T-helper 2 cell treated with Interferon-gamma antibody and Interleukin-4, amounts not matched to agents 100 ng/mL and 5 ng/mL, for 36 hours (primary cell): ENCODE measurements around the gene PCBP3. TPM values are rescaled to one million over a fixed set of nuclear protein-coding genes. Genes with fewer than 3 reads are reported as not detected.
"Not testable (repeated sequence)": the region's sequence is repeated elsewhere in the genome, so short reads cannot be mapped to it uniquely, and the experiment has no call there.

Experiments
- intact Hi-C: fragments of 100-400 bp; cut with micrococcal nuclease; formaldehyde crosslinking; loops from one replicate; pipeline ENCODE4 v1.15.1; 2023
- total RNA-seq: library from RNA; stranded (reverse); gene quantifications from 2 replicates; pipeline ENCODE4 v1.2.3, GENCODE V29; 2022

PCBP3 gene
- total RNA-seq, 1 donor from 2014 or later: 5.1 TPM

DNA sequence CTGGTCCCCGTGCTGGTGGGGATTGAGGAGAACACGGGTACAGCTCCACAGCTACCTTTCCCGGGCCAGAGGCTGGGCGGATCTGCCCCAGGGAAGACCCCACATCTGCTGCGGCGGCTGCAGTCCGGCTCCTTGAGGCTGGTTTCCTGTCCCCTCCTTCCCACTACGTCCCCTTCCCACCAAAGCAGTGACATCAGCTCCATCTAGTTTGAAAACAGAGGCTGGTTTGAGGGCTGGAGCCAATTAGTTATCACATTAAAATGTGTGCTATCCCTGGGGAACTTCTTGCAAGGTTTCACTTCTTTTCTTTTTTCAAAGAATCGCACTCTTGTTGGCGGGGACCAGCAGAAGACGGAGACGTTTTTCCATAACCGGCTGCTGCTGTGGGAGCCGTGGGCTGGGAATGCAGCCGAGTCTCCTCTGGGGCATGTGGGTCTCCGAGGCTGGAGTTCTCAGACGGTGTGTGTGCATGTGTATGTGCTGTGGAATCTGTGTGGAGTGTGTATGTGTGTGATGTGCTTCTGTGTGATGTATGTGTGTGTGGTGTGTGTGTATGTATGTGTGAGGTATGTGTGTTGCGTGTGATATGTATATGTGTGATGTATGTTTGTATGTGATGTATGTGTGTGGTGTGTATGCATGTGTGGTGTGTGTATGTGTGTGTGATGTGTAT is 8.9 kb upstream of the PCBP3 start:
- intact Hi-C loops: no loop called here

DNA sequence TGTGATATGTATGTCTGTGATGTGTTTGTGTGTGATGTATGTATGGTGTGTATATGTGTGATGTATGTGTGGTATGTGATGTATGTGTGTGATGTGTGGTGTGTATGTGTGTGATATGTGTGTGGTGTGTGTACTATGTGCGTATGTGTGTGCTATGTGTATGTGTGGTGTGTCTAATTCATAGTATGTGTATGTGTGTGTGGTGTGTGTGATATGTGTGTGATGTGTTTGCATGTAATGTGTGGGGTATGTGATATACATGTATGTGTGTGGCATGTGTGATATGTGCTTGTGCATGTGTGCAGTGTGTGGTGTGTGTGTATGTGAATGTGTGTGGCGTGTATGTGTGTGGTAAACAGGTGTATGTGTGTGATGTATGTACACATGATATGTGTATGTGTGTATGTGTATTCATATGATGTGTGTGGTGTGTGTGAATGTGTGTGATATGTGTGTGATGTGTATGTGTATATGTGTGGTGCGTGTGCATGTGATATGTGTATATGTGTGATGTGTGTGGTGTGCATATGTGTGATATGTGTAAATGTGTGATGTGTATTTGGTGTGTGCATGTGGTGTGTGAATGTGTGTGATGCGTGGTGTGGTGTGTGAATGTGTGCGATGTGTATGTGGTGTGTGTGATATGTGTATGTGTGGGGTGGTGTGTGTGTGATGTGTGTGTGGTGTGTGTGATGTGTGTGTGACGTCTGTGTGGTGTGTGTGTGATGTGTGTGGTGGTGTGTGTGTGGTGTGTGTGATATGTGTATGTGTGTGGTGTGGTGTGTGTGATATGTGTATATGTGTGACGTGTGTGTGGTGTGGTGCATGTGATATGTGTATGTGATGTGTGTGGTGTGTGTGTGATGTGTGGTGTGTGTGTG is 8.0 kb upstream of the PCBP3 start:
- intact Hi-C loops: no loop called here

DNA sequence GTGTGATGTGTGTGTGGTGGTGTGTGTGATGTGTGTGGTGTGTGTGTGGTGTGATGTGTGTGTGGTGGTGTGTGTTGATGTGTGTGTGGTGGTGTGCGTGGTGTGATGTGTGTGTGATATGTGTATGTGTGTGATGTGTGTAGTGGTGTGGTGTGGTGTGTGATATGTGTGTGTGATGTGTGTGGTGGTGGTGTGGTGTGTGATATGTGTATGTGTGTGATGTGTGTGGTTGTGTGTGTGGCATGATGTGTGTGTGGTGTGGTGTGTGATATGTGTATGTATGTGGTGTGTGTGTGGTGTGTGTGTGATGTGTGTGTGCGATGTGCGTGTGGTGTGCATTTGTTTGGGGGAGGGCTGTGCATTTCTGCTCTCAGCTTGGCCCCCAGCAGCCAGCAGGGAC is 7.1 kb upstream of the PCBP3 start:
- intact Hi-C loops: no loop called here

DNA sequence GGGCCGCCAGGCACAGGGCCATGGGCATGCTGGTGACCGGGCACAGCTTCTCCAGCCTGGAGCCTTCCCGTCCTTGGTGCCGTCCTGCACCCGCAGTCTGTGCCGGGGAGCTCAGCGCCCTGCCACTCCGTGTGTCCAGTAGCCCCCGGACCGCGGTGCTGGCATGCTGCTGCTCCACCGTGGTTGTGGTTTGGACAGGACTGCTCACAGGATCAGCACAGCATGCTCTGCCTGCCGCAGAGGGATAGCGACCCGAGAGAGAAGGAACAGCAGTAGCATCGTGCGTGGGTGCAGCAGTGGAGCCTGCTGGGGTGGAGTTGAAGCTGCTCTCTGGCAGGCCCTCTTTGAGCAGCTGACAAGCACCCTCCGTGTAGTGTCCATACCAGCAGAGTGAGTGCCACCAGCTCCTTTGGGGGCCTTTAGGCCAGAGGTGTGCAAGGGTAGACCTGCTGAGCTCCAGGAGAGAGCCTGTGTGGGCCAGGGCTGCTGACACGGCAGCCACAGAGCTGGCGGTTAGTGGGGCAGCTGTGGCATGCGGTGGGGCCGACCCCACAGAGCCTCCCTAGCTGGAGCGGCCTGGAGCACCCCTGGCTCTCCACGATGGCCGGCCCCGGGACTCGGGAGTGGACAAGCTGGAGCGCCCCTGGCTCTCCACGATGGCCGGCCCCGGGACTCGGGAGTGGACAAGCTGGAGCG is 6.4 kb upstream of the PCBP3 start:
- intact Hi-C loops: no loop called here

DNA sequence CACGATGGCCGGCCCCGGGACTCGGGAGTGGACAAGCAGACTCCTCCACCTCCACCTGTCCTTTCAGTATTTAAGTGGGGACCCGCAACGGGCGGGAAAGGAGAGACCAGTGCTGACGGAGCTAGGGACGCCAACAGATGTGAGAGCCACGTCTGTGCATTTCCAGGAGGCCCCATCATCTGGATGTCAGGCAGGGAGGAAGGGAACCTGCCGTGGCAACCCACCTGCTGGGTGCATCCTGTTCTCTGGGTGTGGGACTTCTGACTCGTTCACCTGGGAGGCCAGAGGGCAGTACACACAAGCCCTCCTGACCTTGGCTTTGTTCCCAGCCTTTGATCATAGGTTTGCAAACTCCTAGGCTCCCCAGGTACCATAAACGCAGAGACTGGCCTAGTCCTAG is 5.6 kb upstream of the PCBP3 start:
- intact Hi-C loops: no loop called here

DNA sequence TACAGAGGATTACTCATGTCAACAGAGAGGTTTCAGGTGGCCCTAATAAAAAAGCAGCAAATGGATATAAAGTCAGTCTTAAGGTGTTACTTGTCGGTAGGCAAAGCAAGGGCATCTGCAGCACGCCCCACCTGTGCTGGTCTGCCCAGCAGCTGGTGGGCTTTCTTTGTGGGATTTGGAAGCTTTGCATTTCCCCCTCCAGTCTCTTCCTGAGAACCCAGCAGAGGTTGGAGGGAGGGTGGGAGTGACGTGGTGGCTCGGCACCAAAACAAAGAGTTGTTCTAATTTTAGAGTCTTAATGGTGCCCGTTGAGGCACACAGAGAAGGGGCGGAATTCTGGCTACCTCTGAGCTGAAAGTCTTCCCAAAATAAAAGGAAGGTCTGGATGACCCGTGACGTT is 4.8 kb upstream of the PCBP3 start:
- intact Hi-C loops: no loop called here

DNA sequence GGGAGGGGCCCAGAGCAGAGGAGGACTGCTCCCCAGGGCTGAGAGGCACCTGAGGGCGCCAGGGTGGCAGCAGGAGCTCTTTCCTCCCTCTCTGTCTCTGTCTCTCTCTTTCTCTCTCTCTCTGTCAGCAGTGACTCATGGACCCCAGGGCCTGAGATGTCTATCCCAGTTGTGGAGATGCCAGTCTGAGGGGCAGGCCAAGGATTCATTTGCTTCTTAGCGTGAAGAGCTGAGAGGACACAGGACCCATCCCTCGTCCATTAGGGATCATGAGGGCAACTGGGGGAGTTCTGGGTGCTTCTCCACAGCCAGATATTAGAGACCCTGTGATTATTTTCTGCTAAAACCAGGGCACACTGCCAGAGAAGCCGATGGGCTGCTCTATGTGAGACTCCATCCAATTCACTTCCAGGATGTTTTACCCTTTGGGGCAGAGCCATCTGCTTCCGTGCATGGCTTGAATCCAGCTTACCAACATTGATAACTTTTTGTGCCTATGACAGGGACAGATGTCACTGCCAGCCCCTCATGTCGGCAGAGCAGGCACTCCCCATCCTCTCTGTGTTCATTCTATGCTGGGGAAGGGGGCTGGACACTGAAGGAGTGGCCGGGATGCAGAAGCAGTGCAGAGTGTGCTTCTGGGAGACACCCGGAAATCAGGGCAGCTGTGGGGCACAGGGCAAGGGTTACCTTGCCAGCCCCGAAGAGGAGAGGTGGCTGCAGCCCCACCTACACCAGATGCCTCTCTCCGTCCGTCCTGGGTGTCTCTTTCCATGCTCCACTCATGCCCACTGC is 4.1 kb upstream of the PCBP3 start:
- intact Hi-C loops: no loop called here

DNA sequence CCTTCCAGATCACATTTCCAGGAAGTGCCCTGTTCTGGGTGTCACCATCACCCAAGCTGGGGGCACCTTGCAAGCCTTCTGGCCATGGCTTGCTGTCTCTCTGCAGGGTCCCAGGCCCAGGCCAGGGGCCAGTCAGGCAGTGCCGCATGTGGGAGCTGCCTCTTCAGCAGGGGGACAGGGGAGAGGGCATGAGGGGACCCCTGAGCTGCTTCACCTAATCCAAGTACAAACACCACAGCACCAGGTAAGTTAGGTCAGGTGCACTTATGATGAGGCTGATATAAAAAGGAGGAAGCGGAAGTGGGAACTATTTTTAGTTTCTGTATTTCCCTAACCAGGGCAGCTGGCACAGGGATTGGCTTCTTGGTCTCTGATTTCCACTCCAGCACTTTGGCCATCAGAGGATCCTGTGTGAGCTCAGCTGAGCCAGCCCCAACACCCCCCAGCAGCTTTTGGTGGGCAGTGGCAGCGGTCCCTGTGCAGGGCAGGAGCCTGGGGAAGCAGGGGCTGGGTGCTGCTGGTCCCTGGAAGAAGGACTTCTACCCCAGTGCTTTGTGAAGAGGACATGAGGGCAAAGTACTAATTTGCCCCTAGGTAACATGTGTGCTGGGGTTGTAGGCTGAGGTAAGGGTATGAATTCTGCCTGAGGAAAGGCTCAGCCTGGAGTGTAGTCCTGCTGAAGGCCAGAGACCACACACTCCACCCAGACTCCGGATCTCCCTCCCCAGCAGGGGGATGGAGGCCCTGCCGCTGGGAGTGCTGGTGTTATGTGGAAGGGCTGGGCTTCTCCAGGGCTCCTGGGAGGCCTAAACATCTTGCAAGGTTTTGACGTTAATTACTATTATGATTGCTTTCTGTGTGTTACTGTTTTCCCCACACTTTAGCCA is 3.3 kb upstream of the PCBP3 start:
- intact Hi-C loops: loop anchor here (5.0 to 10.0 kb wide), 4 partner anchors 342 to 1303 kb away; partner anchors contain the start of genes ADARB1, C21orf58, CFAP410 and COL6A1

DNA sequence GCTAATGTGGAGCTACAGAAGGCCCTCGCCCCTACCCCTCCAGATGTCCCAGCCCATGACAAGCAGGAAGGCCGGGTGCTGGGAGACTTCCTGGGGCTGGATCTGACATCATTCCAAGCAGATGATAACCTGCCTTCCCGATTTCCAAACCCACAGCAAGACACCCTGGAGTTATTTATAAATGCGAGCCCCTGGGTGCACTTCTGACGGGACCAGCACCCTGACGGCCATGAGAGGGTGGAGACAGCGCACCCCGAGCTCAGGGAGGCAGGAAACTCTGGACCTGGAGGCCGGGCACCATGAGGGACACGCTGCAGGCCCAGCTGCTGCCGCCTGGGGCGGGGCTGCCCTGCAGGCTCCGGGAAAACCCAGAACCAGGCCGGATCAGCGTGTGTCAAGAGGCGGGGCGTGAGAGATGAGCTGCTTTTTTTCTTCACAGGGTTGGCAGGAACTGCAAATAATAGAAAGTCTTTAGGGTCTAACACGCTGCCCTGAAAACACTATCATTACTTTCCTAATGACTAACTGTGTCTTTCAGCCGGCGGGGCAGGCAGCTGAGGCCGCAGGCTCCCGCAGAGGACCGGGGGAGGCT is 2.5 kb upstream of the PCBP3 start:
- intact Hi-C loops: loop anchor here (5.0 to 10.0 kb wide), 4 partner anchors 341 to 1304 kb away; partner anchors contain the start of genes ADARB1, C21orf58, CFAP410 and COL6A1

DNA sequence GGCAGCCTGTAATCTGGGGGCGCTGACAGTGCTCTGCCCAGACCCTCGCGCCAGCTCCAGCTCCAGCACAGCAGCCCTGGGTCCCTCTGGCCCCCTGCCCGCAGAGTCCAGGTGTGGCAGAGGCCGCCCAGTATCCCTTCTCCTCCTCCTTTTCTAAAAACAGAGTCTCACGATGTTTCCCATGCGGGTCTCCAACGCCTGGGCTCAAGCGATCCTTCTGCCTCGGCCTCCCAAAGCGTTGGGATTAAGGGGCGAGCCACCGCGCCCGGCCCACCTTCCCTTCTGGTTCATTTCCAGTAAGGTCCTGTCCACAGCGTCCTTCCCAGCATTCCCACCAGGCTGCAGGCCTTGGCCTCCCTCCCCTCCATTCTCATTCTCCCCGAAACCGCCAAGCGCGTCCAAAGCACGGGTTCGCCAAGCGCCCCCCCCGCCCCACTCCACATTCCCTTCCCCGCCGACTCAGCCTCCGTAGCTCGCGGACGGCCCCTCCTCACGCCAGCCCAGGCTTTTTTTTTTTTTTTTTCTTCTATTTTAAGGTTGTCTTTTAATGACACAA is 2.0 kb upstream of the PCBP3 start:
- intact Hi-C loops: loop anchor here (2.0 to 10.0 kb wide), 5 partner anchors 87 to 1304 kb away; partner anchors contain the start of genes ADARB1, C21orf58, CFAP410 and COL6A1

DNA sequence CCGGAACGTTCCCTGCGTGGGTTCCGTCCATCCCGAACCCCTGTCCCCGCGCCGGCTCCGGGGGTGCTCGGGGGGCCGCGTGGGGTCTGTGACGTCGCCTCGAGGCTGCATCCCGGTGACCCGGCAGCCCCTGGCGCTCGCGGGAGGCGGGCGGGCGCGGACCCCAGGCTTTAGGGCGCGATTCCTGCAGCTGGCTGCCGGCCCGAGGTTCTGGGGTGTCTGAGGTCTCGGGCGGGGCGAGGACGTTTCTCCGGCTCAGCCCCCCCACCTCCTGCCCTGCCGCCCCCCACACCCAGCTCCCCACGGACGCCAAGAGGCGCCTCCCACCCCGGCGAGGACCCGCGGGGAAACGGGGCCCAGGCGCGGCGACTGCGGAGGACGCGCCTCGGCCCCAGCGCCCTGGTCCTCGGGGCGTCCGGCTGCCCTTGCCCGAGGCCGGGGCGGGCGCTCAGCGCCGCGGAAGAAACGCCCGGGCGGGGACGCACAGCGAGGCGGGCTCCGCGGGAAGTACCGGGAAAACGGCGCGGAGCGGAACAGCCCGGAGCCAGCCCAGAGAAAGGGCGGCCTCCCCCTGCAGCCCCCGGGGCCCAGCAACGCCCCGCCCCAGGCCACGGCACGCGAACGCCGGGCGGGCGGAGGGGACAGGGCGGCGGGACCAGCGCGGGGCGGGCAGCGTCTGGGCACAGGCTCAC is 1.3 kb upstream of the PCBP3 start:
- intact Hi-C loops: loop anchor here (2.0 to 10.0 kb wide), 5 partner anchors 87 to 1305 kb away; partner anchors contain the start of genes ADARB1, C21orf58, CFAP410 and COL6A1

DNA sequence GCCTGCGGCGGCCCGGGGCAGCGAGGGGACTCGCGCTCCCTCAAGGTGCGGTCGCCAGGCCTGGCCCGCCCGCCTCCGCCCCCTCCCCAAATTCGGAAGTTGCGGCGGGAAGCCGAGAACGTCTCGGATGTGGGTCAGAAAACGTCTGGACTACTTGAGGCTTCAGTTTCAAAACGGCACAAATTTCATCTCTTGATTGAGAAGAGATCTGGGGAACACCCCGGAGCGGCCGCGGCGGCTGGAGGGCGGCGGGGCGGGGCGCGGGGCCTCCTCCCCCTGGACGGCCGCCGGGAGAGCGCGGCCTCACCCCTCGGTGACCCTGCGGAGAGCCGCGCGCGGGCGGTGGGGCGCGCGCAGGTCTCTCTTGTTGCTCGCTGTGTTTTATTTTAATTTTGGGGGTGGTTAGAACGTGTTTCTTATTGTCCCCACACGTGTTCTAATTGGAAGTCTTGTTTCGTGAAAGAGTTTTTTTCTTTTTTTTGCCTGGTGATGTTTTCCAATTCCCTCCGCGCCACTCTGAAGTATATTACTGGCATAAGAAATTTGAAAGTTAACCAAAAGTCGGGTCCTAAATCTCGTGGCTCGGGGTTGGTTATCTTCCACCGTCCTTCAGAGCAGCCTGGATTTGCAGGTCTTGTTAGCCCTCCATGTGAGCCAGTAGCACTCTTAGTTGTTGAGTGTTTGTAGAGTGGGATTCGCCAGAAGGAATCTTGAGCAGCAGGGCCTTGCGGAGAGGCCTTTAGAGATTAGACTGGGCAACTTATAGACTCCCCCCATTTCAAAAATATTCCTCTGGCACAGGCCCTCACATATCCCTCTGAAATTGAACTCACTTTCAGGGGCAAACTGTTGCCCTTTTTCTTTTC is 749 bp downstream of the PCBP3 start:
- intact Hi-C loops: loop anchor here (5.0 to 10.0 kb wide), 4 partner anchors 338 to 1307 kb away; partner anchors contain the start of genes ADARB1, C21orf58, CFAP410 and COL6A1

DNA sequence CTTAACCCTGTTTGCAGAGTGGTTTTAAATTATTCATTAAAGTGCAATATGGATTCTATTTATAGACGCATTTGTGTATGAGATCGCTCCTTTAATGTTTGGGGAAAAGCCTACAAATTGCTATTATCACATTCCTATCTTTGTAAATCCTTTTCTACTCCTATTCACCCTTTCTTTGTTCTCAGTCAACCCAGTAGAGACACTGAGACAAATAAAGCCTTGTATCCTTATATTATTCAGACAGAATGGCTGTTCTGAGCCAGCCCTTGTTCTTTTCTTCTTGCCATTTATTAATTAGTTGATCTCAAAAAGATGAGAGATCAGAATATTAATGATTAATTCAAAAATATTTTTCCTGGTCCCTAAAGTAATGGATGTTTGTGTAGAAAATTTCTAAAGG is 8.4 kb downstream of the PCBP3 start:
- intact Hi-C loops: no loop called here

DNA sequence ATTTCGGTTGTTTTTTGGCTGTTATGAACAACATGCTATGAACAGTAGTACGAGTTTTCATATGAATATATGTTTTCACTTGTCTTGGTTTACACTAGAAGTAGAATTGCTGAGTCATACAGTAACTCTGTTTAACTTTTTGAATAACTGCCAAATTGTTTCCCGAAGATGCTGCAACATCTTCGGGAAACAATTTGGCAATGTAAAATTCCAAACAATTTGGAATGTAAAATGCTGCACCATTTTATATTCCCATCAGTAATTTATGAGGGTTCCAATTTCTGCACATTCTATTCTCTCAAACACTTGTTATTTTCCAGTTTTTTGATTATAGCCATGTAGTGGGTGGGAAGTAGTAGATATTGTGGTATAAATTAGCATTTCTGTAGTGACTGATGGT is 11.6 kb downstream of the PCBP3 start:
- intact Hi-C loops: no loop called here

DNA sequence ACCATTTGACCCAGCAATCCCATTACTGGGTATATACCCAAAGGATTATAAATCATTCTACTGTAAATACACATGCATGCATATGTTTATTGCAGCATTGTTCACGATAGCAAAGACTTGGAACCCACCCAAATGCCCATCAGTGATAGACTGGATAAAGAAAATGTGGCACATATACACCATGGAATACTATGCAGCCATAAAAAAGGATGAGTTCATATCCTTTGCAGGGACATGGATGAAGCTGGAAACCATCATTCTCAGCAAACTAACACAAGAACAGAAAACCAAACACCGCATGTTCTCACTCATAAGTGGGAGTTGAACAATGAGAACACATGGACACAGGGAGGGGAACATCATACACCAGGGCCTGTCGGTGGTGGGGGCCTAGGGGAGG is 12.6 kb downstream of the PCBP3 start:
- intact Hi-C loops: not testable (repeated sequence)

DNA sequence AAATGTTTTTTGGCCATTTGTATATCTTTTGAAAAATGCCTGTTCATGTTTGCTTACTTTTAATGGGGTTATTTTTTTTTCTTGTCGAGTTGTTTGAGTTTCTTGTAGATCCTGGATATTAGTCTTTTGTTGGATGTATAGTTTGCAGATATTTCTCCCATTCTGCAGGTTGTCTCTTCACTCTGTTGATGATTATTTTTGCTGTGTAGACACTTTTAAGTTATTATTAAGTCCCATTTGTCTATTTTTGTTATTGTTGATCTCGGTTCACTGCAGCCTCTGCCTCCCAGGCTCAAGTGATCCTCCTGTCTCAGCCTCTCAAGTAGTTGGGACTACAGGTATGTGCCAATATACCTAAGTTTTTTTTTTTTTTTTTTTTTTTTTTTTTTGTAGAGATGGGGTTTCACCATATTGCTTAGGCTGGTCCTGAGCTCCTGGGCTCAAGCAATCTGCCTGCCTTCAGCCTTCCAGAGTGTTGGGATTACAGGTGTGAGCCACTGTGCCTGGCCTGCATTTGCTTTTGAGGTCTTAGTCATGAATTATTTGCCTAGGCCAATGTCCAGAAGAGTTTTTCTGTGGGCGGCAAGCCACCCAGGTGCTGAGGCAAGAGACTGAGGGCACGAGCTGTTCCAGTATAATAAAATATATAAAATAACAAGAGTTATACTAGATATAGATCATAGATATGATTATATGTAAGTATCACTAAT is 18.5 kb downstream of the PCBP3 start:
- intact Hi-C loops: not testable (repeated sequence)
